Measurements from ENCODE around the gene NELFB.
"Not testable (repeated sequence)": the region's sequence is repeated elsewhere in the genome, so short reads cannot be mapped to it uniquely, and the experiment has no call there.

The NELFB gene

DNA sequence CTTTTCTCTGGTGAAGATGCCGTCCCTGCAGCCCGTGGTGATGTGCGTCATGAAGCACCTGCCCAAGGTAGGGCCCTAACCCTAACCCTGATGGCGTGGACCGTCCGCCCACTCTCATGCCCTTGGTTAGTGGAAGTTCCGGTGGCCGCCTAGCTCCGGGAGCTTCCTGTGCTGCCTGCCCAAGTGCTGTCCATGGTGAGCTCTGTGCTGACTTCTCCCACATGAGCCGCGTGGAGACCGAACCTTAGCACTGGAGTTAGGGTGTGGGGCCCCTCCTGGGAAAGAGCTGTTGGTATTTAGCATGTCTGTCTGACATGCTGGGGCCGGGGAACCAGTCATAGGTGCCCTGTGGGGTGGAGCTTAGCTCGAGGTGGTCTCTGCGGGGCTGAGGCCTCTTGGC, 1.2 kb downstream of the NELFB start:
- DNase-seq (ENCODE audit: low read depth), result no peak
- no peak for TF ChIP-seq MYC (IDR thresholded peaks at IDR 0.05; ENCODE audit: low read depth, low read length)
- no peak for TF ChIP-seq POLR2A (IDR thresholded peaks at IDR 0.05; ENCODE audit: extremely low read depth, insufficient read length)
- TF ChIP-seq, protein P1, sequence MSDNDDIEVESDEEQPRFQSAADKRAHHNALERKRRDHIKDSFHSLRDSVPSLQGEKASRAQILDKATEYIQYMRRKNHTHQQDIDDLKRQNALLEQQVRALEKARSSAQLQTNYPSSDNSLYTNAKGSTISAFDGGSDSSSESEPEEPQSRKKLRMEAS (IDR thresholded peaks at IDR 0.05; ENCODE audit: low read depth, low read length), result no peak
- TF ChIP-seq, protein P2, sequence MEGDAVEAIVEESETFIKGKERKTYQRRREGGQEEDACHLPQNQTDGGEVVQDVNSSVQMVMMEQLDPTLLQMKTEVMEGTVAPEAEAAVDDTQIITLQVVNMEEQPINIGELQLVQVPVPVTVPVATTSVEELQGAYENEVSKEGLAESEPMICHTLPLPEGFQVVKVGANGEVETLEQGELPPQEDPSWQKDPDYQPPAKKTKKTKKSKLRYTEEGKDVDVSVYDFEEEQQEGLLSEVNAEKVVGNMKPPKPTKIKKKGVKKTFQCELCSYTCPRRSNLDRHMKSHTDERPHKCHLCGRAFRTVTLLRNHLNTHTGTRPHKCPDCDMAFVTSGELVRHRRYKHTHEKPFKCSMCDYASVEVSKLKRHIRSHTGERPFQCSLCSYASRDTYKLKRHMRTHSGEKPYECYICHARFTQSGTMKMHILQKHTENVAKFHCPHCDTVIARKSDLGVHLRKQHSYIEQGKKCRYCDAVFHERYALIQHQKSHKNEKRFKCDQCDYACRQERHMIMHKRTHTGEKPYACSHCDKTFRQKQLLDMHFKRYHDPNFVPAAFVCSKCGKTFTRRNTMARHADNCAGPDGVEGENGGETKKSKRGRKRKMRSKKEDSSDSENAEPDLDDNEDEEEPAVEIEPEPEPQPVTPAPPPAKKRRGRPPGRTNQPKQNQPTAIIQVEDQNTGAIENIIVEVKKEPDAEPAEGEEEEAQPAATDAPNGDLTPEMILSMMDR (IDR thresholded peaks at IDR 0.05; ENCODE audit: low read depth, low read length), result no peak
- peak overlapping the region; percentile 85 for H3K4me3 ChIP-seq (ENCODE audit: low read depth, low read length)

DNA sequence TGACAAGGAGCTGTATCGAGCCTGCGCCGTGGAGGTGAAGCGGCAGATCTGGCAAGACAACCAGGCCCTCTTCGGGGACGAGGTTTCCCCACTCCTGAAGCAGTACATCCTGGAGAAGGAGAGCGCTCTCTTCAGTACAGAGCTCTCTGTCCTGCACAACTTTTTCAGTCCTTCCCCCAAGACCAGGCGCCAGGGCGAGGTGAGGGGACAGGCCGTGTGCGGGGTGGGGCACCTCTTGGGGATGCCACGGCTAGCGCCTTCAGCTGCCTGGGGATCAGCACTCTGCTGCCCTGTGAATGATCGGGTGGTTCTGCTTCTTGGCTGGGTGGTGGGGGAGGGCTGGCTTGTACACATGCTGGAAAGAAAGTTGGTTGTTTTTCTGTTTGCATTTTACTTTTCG, 1.7 kb downstream of the NELFB start:
- DNase-seq (ENCODE audit: low read depth), result no peak
- peak overlapping the region; percentile 85 for H3K4me3 ChIP-seq (ENCODE audit: low read depth, low read length)
- TF ChIP-seq, protein P2 (IDR thresholded peaks at IDR 0.05; ENCODE audit: low read depth, low read length), result no peak
- TF ChIP-seq, protein P1 (IDR thresholded peaks at IDR 0.05; ENCODE audit: low read depth, low read length), result no peak
- TF ChIP-seq POLR2A (IDR thresholded peaks at IDR 0.05; ENCODE audit: extremely low read depth, insufficient read length) (no peak), MYC (IDR thresholded peaks at IDR 0.05; ENCODE audit: low read depth, low read length) (no peak)

DNA sequence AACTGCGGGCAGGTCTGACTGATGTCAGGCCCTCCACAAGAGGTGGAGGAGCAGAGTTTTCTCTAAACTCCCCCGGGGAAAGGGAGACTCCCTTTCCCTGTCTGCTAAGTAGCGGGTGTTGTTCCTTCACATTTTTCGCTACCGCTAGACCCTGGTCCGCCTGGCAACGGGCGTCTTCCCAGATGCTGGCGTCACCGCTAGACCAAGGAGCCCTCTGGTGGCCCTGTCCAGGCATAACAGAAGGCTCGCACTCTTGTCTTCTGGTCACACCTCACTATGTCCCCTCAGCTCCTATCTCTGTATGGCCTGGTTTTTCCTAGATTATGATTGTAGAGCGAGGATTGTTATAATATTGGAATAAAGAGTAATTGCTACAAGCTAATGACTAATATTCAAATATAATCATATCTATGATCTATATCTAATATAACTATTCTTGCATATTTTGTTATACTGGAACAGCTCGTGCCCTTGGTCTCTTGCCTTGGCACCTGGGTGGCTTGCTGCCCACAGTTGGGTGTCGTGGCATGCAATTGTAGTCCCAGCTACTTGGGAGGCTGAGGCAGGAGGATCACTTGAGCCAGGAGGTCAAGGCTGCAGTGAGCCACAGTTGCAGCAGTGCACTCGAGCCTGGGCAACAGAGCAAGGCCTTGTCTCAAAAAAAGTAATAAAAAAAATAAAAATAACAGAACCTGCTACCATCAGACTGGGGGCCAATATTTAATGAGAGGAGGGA, 7.2 kb downstream of the NELFB start:
- TF ChIP-seq, protein P2 (IDR thresholded peaks at IDR 0.05; ENCODE audit: low read depth, low read length), result peak; percentile 14
- not testable (repeated sequence) for DNase-seq (ENCODE audit: low read depth); H3K4me3 ChIP-seq (ENCODE audit: low read depth, low read length)

DNA sequence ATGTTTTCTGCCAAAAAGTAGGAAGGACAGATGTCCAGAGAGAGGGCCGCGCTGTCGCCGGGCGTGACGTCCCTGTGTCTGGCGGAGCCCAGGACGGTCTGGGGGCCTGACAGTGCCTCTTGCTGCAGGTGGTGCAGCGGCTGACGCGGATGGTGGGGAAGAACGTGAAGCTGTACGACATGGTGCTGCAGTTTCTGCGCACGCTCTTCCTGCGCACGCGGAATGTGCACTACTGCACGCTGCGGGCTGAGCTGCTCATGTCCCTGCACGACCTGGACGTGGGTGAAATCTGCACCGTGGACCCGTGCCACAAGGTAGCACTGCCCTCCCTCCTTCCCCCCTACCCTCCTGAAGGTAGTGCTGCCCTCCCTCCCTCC, 7.8 kb downstream of the NELFB start:
- no peak for DNase-seq (ENCODE audit: low read depth)
- TF ChIP-seq POLR2A (IDR thresholded peaks at IDR 0.05; ENCODE audit: extremely low read depth, insufficient read length) (no peak), MYC (IDR thresholded peaks at IDR 0.05; ENCODE audit: low read depth, low read length) (no peak)
- TF ChIP-seq, protein P1 (IDR thresholded peaks at IDR 0.05; ENCODE audit: low read depth, low read length), result no peak
- TF ChIP-seq, protein P2 (IDR thresholded peaks at IDR 0.05; ENCODE audit: low read depth, low read length), result no peak
- H3K4me3 ChIP-seq (ENCODE audit: low read depth, low read length), result no peak overlapping the region

DNA sequence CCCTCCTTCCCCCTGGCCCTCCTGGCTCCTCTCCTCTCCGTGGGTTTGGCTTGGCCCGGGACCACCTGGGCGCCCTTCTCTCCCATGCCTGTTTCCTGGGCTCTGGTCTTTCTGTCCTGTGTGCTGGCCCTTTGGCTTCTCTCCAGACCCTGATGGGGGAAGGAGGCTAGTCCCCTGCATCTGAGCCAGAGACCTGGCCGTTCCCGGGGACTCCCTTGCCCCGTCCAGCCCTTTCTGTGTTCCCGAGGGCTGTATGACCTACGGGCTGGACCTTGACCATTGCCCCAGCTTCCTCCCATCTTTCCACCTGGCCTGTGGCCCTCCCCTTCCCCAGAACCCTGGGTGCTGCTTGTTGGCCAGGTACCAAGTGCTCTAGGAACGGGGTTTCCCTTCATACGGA, 8.4 kb downstream of the NELFB start:
- no peak for TF ChIP-seq MYC (IDR thresholded peaks at IDR 0.05; ENCODE audit: low read depth, low read length)
- TF ChIP-seq, protein P1 (IDR thresholded peaks at IDR 0.05; ENCODE audit: low read depth, low read length), result no peak
- TF ChIP-seq POLR2A (IDR thresholded peaks at IDR 0.05; ENCODE audit: extremely low read depth, insufficient read length), result no peak
- TF ChIP-seq, protein P2 (IDR thresholded peaks at IDR 0.05; ENCODE audit: low read depth, low read length), result no peak
- H3K4me3 ChIP-seq (ENCODE audit: low read depth, low read length), result no peak overlapping the region
- no peak for DNase-seq (ENCODE audit: low read depth)

DNA sequence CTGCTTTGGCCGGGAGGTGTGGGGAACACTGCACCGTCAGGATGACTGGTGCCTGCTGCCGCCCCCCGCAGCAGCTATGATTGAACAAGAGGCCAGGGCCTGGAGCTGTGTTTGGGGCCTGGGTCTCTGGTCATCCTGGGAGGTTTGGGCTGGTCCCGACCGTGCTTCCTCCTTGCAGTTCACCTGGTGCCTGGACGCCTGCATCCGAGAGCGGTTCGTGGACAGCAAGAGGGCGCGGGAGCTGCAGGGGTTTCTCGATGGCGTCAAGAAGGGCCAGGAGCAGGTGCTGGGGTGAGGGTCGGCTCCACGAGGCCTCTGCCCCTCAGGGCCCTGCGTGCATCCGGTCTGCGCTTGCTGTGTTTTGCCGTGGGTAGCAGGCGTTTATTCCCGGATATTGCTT, 8.9 kb downstream of the NELFB start:
- H3K4me3 ChIP-seq (ENCODE audit: low read depth, low read length), result no peak overlapping the region
- DNase-seq (ENCODE audit: low read depth), result no peak
- TF ChIP-seq, protein P1 (IDR thresholded peaks at IDR 0.05; ENCODE audit: low read depth, low read length), result no peak
- no peak for TF ChIP-seq POLR2A (IDR thresholded peaks at IDR 0.05; ENCODE audit: extremely low read depth, insufficient read length)
- no peak for TF ChIP-seq MYC (IDR thresholded peaks at IDR 0.05; ENCODE audit: low read depth, low read length)
- TF ChIP-seq, protein P2 (IDR thresholded peaks at IDR 0.05; ENCODE audit: low read depth, low read length), result no peak
